SK-N-SH (cell line): ENCODE results near the gene DNAH1. TPM values are rescaled to one million over a fixed set of nuclear protein-coding genes. Genes with fewer than 3 reads are reported as not detected.

Experiments used
- CTCF ChIA-PET: fragments of 300-600, 350-600 bp; formaldehyde crosslinking; extraction: SDS; loops from one replicate; lab custom pipeline; 2021; lab: Yijun Ruan, JAX
- POLR2A ChIA-PET: fragments of 350-600 bp; sonication (Branson Sonifier 250); formaldehyde crosslinking; extraction: SDS; loops from one replicate; lab custom pipeline; 2020; ENCODE audit warnings: antibody characterized with exemption, inconsistent platforms; lab: Yijun Ruan, JAX
- DNase-seq: peaks from one replicate; pipeline ENCODE4 v3.0.0; 2012
- H2AFZ ChIP-seq: fragments of 200-600 bp; sonication (generic); 2 replicates; pipeline ENCODE4 v1.8.1; 2016; ENCODE audit warnings: antibody characterized with exemption, mild to moderate bottlenecking, low read depth
- H3F3A ChIP-seq: fragments of 200-600 bp; sonication (generic); replicated peaks from 2 replicates; pipeline ENCODE3; 2016; ENCODE audit warnings: antibody characterized with exemption, mild to moderate bottlenecking; ENCODE audit not compliant: insufficient read depth
- H3K27ac ChIP-seq, 2 experiments: fragments of 200-500 bp in 1 of 2; fragments of 200-600 bp in 1 of 2; sonication (Bioruptor generic) in 1 of 2; sonication (generic), shearing (Covaris generic) in 1 of 2; 2 replicates each; pipeline versions ENCODE4 v1.5.1 to v1.6.1; 2014 to 2016; ENCODE audit warnings: low read depth in 2 of 2, inconsistent platforms in 1 of 2, low read length in 1 of 2, mild to moderate bottlenecking in 1 of 2, mixed read lengths in 1 of 2
- H3K27me3 ChIP-seq: fragments of 200-600 bp; sonication (generic), shearing (Covaris generic); 2 replicates; pipeline ENCODE4 v1.6.1; 2016; ENCODE audit warnings: mixed run types; ENCODE audit not compliant: insufficient read depth
- H3K36me3 ChIP-seq, 2 experiments: fragments of 200-500 bp in 1 of 2; fragments of 200-600 bp in 1 of 2; sonication (Bioruptor generic) in 1 of 2; sonication (generic) in 1 of 2; replicated peaks in 1 of 2; 2 replicates each; pipeline versions ENCODE3 to v1.5.1; 2014 to 2016; ENCODE audit warnings: low read length in 1 of 2, mild to moderate bottlenecking in 1 of 2; ENCODE audit not compliant: insufficient read depth in 2 of 2, control insufficient read depth in 1 of 2
- H3K4me1 ChIP-seq, 2 experiments: fragments of 200-500 bp in 1 of 2; fragments of 200-600 bp in 1 of 2; sonication (Bioruptor generic) in 1 of 2; sonication (generic), shearing (Covaris generic) in 1 of 2; 2 replicates each; pipeline versions ENCODE4 v1.5.1 to v1.6.1; 2014 to 2016; ENCODE audit warnings: low read depth in 1 of 2, low read length in 1 of 2, mixed run types in 1 of 2; ENCODE audit not compliant: insufficient read depth in 2 of 2, control insufficient read depth in 1 of 2
- H3K4me2 ChIP-seq: fragments of 200-600 bp; sonication (generic), shearing (Covaris generic); 2 replicates; pipeline ENCODE4 v1.6.1; 2017; ENCODE audit warnings: mixed run types
- H3K4me3 ChIP-seq, 2 experiments: fragments of 200-500 bp in 1 of 2; fragments of 200-600 bp in 1 of 2; sonication (Bioruptor generic) in 1 of 2; sonication (generic), shearing (Covaris generic) in 1 of 2; 2 replicates each; pipeline versions ENCODE4 v1.5.1 to v1.8.1; 2014 to 2016; ENCODE audit warnings: low read depth in 2 of 2, inconsistent platforms in 1 of 2, low read length in 1 of 2, mild to moderate bottlenecking in 1 of 2, mixed read lengths in 1 of 2, moderate library complexity in 1 of 2
- H3K79me2 ChIP-seq: fragments of 200-600 bp; sonication (generic); 2 replicates; pipeline ENCODE4 v1.8.1; 2017; ENCODE audit warnings: mild to moderate bottlenecking; ENCODE audit not compliant: insufficient read depth
- H3K9ac ChIP-seq: fragments of 200-600 bp; sonication (generic); 2 replicates; pipeline ENCODE4 v1.6.1; 2017; ENCODE audit warnings: mixed run types
- H3K9me2 ChIP-seq: fragments of 200-600 bp; sonication (generic); 2 replicates; pipeline ENCODE4 v1.6.1; 2017; ENCODE audit warnings: mixed run types
- H3K9me3 ChIP-seq: fragments of 200-600 bp; sonication (generic); 2 replicates; pipeline ENCODE4 v1.6.1; 2017; ENCODE audit warnings: mixed run types, mild to moderate bottlenecking, moderate library complexity
- H4K20me1 ChIP-seq: fragments of 200-600 bp; sonication (generic); 2 replicates; pipeline ENCODE4 v1.6.1; 2017; ENCODE audit warnings: mild to moderate bottlenecking, mixed run types; ENCODE audit not compliant: insufficient read depth
- CTCF ChIP-seq: fragments of 200-600 bp; sonication (generic); IDR thresholded peaks from 2 replicates; pipeline ENCODE4 v1.6.1; 2017; ENCODE audit warnings: antibody characterized with exemption, mild to moderate bottlenecking, moderate library complexity
- ELF1 ChIP-seq: IDR thresholded peaks from 2 replicates; pipeline ENCODE4 v1.4.0; 2012
- EP300 ChIP-seq, 2 experiments: IDR thresholded peaks; 2 replicates each; pipeline versions ENCODE4 v1.4.0 to v1.6.1; 2012; ENCODE audit warnings: borderline replicate concordance in 1 of 2, low read depth in 1 of 2, low read length in 1 of 2
- FOXM1 ChIP-seq: IDR thresholded peaks from 2 replicates; pipeline ENCODE4 v1.4.0; 2012; ENCODE audit warnings: low read depth, mild to moderate bottlenecking
- GABPA ChIP-seq: IDR thresholded peaks from 2 replicates; pipeline ENCODE4 v1.4.0; 2012; ENCODE audit warnings: low read depth, mild to moderate bottlenecking
- IRF3 ChIP-seq: fragments of 150-350 bp; IDR thresholded peaks from 2 replicates; pipeline ENCODE4 v1.6.1; 2016; ENCODE audit warnings: mild to moderate bottlenecking, low read depth, low read length
- JUND ChIP-seq: IDR thresholded peaks from 2 replicates; pipeline ENCODE4 v1.4.0; 2012
- MAX ChIP-seq: IDR thresholded peaks from 2 replicates; pipeline ENCODE4 v1.4.0; 2012; ENCODE audit warnings: low read depth
- MEF2A ChIP-seq: IDR thresholded peaks from 2 replicates; pipeline ENCODE4 v1.4.0; 2012; ENCODE audit warnings: low read depth, borderline replicate concordance
- PBX3 ChIP-seq: IDR thresholded peaks from 2 replicates; pipeline ENCODE4; 2012
- POLR2AphosphoS5 ChIP-seq: IDR thresholded peaks from 2 replicates; pipeline ENCODE4 v1.6.1; 2012; ENCODE audit warnings: low read depth, low read length
- REST ChIP-seq: IDR thresholded peaks from 2 replicates; pipeline ENCODE4 v1.6.1; 2012; ENCODE audit warnings: mild to moderate bottlenecking, low read depth, low read length, moderate library complexity
- RFX5 ChIP-seq: IDR thresholded peaks from 2 replicates; pipeline ENCODE4 v1.6.1; 2012; ENCODE audit warnings: mild to moderate bottlenecking, improper control_type of control experiment, low read length
- SIN3A ChIP-seq: IDR thresholded peaks from 2 replicates; pipeline ENCODE4 v1.6.1; 2012; ENCODE audit warnings: low read depth, mild to moderate bottlenecking, low read length, moderate library complexity, borderline replicate concordance
- TCF12 ChIP-seq: IDR thresholded peaks from 2 replicates; pipeline ENCODE4 v1.4.0; 2012
- TEAD4 ChIP-seq: IDR thresholded peaks from 2 replicates; pipeline ENCODE4 v1.4.0; 2012; ENCODE audit warnings: mild to moderate bottlenecking, borderline replicate concordance; ENCODE audit not compliant: insufficient read depth
- USF2 ChIP-seq: fragments of 150-350 bp; IDR thresholded peaks from 2 replicates; pipeline ENCODE4 v1.6.1; 2017; ENCODE audit warnings: antibody characterized with exemption, low read length, low read depth, borderline replicate concordance
- YY1 ChIP-seq: IDR thresholded peaks from 2 replicates; pipeline ENCODE4 v1.4.0; 2012; ENCODE audit warnings: low read depth, mild to moderate bottlenecking
- WGBS: methylation state at CpG from one replicate; pipeline ENCODE4 v1.1.6; 2017; ENCODE audit warnings: low lambda C conversion rate; 5-methylcytosine and 5-hydroxymethylcytosine counted together
- polyA plus RNA-seq, 3 experiments: library from polyadenylated mRNA; depleted of rRNA; stranded (reverse); fragments of >200 nt; gene quantifications; 2 replicates each; pipeline ENCODE4 v1.2.3, GENCODE V29; 2012

Gene DNAH1
- polyA plus RNA-seq, 1 of the 3 experiments (the other 2 are of a cell fraction) = 5.1 TPM

- DNase-seq = no peak
- no peak for TF ChIP-seq RFX5
- TF ChIP-seq USF2 = no peak
- no peak for TF ChIP-seq YY1
- no peak for TF ChIP-seq ELF1
- no peak for TF ChIP-seq REST
- no peak for TF ChIP-seq TEAD4
- no peak for TF ChIP-seq POLR2AphosphoS5
- no peak for TF ChIP-seq EP300 (IDR thresholded peaks at IDR 0.05; ENCODE audit: borderline replicate concordance in 1 of 2, low read depth in 1 of 2, low read length in 1 of 2)
- no peak for TF ChIP-seq CTCF
- TF ChIP-seq PBX3 = no peak
- TF ChIP-seq MEF2A = no peak
- TF ChIP-seq TCF12 = no peak
- TF ChIP-seq FOXM1 = no peak
- TF ChIP-seq JUND = no peak
- no peak for TF ChIP-seq IRF3
- no peak for TF ChIP-seq GABPA
- TF ChIP-seq MAX = no peak
- TF ChIP-seq SIN3A = no peak
- no peaks in the 10 kb centered on the region for H3F3A ChIP-seq
- WGBS = 87% methylated on average over 13 of the region's 16 CpGs
- no peaks in the 10 kb centered on the region for H3K36me3 ChIP-seq
- H3K27ac ChIP-seq = no peak overlapping the region
- H3K9ac ChIP-seq = no peak overlapping the region
- H3K9me2 ChIP-seq = no peaks in the 10 kb centered on the region
- H3K4me3 ChIP-seq = no peak overlapping the region
- no peaks in the 10 kb centered on the region for H3K79me2 ChIP-seq
- H3K4me2 ChIP-seq = no peak overlapping the region
- ChIA-PET CTCF (interaction anchor here (0.7 to 32.8 kb wide), 3 partner anchors 14 to 93 kb away, joined by 3 to 504 read pairs (median 19); partner anchors contain the start of gene GLYCTK), POLR2A (no interaction called here)
- H3K27me3 ChIP-seq = no peaks in the 10 kb centered on the region
- no peaks in the 10 kb centered on the region for H3K9me3 ChIP-seq
- no peaks in the 10 kb centered on the region; a peak in 1 of 4 replicates for H3K4me1 ChIP-seq
- H2AFZ ChIP-seq = no peak overlapping the region
- H4K20me1 ChIP-seq = no peaks in the 10 kb centered on the region
Measured at GRCh38 chr3:52353291-52353855, 37.3 kb downstream of the DNAH1 start.
